Peyer's patch (tissue), 4 donors: Measurements from ENCODE around the gene NAGLU. TPM values are rescaled to one million over a fixed set of nuclear protein-coding genes. Genes with fewer than 3 reads are reported as not detected.
A peak's percentile ranks its signal among the peaks of the same experiment; 100 is the strongest.

Experiments
- DNase-seq, 3 donors: peaks; one replicate each; pipeline ENCODE4 v3.0.0-alpha.2; 2017 to 2019
- H3K27ac ChIP-seq, 4 donors: fragments of 200-600 bp; sonication (generic); one replicate each; pipeline ENCODE4 v1.5.1; 2016 to 2019
- H3K27me3 ChIP-seq, 2 donors: fragments of 200-600 bp; sonication (generic); one replicate each; pipeline ENCODE4 v1.5.1; 2019
- H3K36me3 ChIP-seq, 3 donors: fragments of 200-600 bp; sonication (generic); one replicate each; pipeline ENCODE4 v1.5.1; 2016 to 2019
- H3K4me1 ChIP-seq, 4 donors: fragments of 200-600 bp; sonication (generic); one replicate each; pipeline ENCODE4 v1.5.1; 2016 to 2019
- H3K4me3 ChIP-seq, 4 donors: fragments of 200-600 bp; sonication (generic); 1 replicate in 3 of 4; 2 replicates in 1 of 4; pipeline ENCODE4 v1.5.1; 2016 to 2019; ENCODE audit warnings: mild to moderate bottlenecking in 1 of 4
- H3K9me3 ChIP-seq, 4 donors: fragments of 200-600 bp; sonication (generic); one replicate each; pipeline ENCODE4 v1.5.1; 2016 to 2019; ENCODE audit warnings: mild to moderate bottlenecking in 1 of 4
- CTCF ChIP-seq, 6 experiments: fragments of 450-650 bp in 4 of 6; fragments of 200-600 bp in 2 of 6; sonication (generic) in 1 of 6; IDR thresholded peaks; one replicate each; pipeline ENCODE4 v1.5.1; 2017 to 2019; ENCODE audit warnings: antibody characterized with exemption in 6 of 6, mild to moderate bottlenecking in 3 of 6, moderate library complexity in 1 of 6
- POLR2A ChIP-seq, 2 donors: fragments of 450-650 bp; IDR thresholded peaks; one replicate each; pipeline ENCODE4 v1.5.1; 2017; ENCODE audit warnings: antibody characterized with exemption in 2 of 2, mild to moderate bottlenecking in 2 of 2, moderate library complexity in 2 of 2
- total RNA-seq, 4 donors: library from RNA; depleted of rRNA; stranded (reverse); fragments of >200 nt; gene quantifications; one replicate each; pipeline ENCODE4 v1.1.0, GENCODE V29; 2016

The NAGLU gene
- total RNA-seq, 4 donors from 2014 or later: 12.4 to 79.2 (median 62.7) TPM

GRCh38 chr17:42514867-42515266 is 21.2 kb upstream of the NAGLU start:
- Histone ChIP-seq H3K27ac (no peak overlapping the region), H3K4me3 (no peak overlapping the region), H3K36me3 (peaks cover 0 to 31% (median 0%) of the 10 kb centered on the region in 3 donors), H3K27me3 (no peaks in the 10 kb centered on the region), H3K4me1 (peaks cover 0 to 31% (median 10%) of the 10 kb centered on the region in 4 donors), H3K9me3 (no peaks in the 10 kb centered on the region)
- DNase-seq: no peak
- TF ChIP-seq POLR2A (IDR thresholded peaks at IDR 0.05): no peak
- no peak for TF ChIP-seq CTCF (IDR thresholded peaks at IDR 0.05)

- TF ChIP-seq POLR2A (IDR thresholded peaks at IDR 0.05) (peak in 1 of 2 donors; percentile 18), CTCF (IDR thresholded peaks at IDR 0.05) (peak; percentile 93 to 98 (median 94))
- Histone ChIP-seq H3K27ac (peak overlapping the region; percentile 68 to 95 (median 86)), H3K4me1 (peaks cover 0 to 57% (median 15%) of the 10 kb centered on the region in 4 donors), H3K27me3 (no peaks in the 10 kb centered on the region), H3K4me3 (no peak overlapping the region), H3K36me3 (peaks cover 0 to 38% (median 0%) of the 10 kb centered on the region in 3 donors), H3K9me3 (no peaks in the 10 kb centered on the region)
- DNase-seq: peak; percentile 82 to 95 (median 89)
Observed at GRCh38 chr17:42517516-42517915, 18.5 kb upstream of the NAGLU start.

- DNase-seq: peak in 2 of 3 donors; percentile 77 to 91
- peaks cover 0 to 63% (median 15%) of the 10 kb centered on the region in 4 donors for H3K4me1 ChIP-seq
- peaks cover 0 to 38% (median 0%) of the 10 kb centered on the region in 3 donors for H3K36me3 ChIP-seq
- no peaks in the 10 kb centered on the region for H3K9me3 ChIP-seq
- TF ChIP-seq CTCF (IDR thresholded peaks at IDR 0.05) (peak in 2 of 6 experiments; percentile 2 to 7), POLR2A (IDR thresholded peaks at IDR 0.05) (no peak)
- peak overlapping the region in 1 of 4 donors; percentile 4 for H3K4me3 ChIP-seq
- no peaks in the 10 kb centered on the region for H3K27me3 ChIP-seq
- H3K27ac ChIP-seq: peak overlapping the region; percentile 68 to 95 (median 86)
Observed at GRCh38 chr17:42518046-42518754, 17.8 kb upstream of the NAGLU start.

- no peaks in the 10 kb centered on the region for H3K9me3 ChIP-seq
- H3K27me3 ChIP-seq: no peaks in the 10 kb centered on the region
- peak in 2 of 3 donors; percentile 84 to 90 for DNase-seq
- TF ChIP-seq POLR2A (IDR thresholded peaks at IDR 0.05) (no peak), CTCF (IDR thresholded peaks at IDR 0.05) (no peak)
- H3K4me1 ChIP-seq: peaks cover 0 to 63% (median 15%) of the 10 kb centered on the region in 4 donors
- H3K27ac ChIP-seq: peak overlapping the region; percentile 68 to 95 (median 86)
- peak overlapping the region in 1 of 4 donors; percentile 4 for H3K4me3 ChIP-seq
- peaks cover 0 to 34% (median 0%) of the 10 kb centered on the region in 3 donors for H3K36me3 ChIP-seq
Observed at GRCh38 chr17:42518755-42519545, 17.1 kb upstream of the NAGLU start.

GRCh38 chr17:42519546-42520491 is 16.2 kb upstream of the NAGLU start:
- Histone ChIP-seq H3K9me3 (no peaks in the 10 kb centered on the region), H3K27me3 (no peaks in the 10 kb centered on the region), H3K4me3 (no peak overlapping the region), H3K4me1 (peaks cover 0 to 63% (median 15%) of the 10 kb centered on the region in 4 donors), H3K36me3 (peaks cover 0 to 25% (median 0%) of the 10 kb centered on the region in 3 donors), H3K27ac (peak overlapping the region; percentile 68 to 95 (median 86))
- DNase-seq: peak; percentile 54 to 87 (median 66)
- TF ChIP-seq POLR2A (IDR thresholded peaks at IDR 0.05) (no peak), CTCF (IDR thresholded peaks at IDR 0.05) (no peak)
